ENCODE results near the gene APPBP2. TPM values are rescaled to one million over a fixed set of nuclear protein-coding genes. Genes with fewer than 3 reads are reported as not detected.

The APPBP2 gene, protein sequence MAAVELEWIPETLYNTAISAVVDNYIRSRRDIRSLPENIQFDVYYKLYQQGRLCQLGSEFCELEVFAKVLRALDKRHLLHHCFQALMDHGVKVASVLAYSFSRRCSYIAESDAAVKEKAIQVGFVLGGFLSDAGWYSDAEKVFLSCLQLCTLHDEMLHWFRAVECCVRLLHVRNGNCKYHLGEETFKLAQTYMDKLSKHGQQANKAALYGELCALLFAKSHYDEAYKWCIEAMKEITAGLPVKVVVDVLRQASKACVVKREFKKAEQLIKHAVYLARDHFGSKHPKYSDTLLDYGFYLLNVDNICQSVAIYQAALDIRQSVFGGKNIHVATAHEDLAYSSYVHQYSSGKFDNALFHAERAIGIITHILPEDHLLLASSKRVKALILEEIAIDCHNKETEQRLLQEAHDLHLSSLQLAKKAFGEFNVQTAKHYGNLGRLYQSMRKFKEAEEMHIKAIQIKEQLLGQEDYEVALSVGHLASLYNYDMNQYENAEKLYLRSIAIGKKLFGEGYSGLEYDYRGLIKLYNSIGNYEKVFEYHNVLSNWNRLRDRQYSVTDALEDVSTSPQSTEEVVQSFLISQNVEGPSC
- total RNA-seq: 13.8 and 16.8 TPM in 2 replicates

GRCh38 chr17:60525685-60526514 lies at the start of gene APPBP2:
APPBP2 (minus strand) TSS chr17:60526242; CDS start chr17:60525931, 311 bp downstream.

DNA sequence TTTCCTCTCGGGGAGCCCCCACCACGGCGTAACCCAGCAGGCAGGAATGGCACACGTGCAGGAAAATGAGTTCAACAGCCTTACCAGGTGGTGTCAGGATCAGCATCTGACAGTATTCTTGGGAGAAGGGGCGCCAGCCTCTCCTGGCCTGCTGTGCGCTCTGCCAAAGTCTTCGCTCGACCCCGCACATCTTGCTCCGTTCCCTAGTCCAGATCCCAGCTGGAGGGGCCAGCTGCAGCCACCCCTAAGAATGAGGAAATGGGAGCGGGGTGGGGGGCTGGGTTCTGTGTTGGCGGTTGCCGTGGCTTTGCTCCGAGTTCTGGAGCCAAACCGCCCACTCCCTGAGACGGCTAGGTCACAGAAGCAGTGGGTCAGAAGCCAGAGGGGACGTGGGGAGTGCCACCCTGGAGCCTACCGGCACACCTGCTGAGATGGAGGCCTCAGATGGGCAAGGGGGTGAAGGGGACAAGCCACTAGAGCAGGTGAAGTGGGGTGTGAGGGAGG lies 103.8 kb downstream of the APPBP2 start, which contains the start of gene CHCT1:
CHCT1 (plus strand) TSS at position 328 of the 504 bp plus-strand sequence; CDS start at position 432, 104 bp downstream.

Other genes starting within 250 kb of the APPBP2 start
- 20.1 and 20.2 TPM in 2 replicates for gene USP32, start 134.1 kb downstream of the APPBP2 start, total RNA-seq
- gene CHCT1, start 103.8 kb downstream of the APPBP2 start, total RNA-seq: under 0.01 TPM in 1 of 2 replicates, not detected in the other
- 4.0 and 4.7 TPM in 2 replicates for gene PPM1D, start 74.0 kb upstream of the APPBP2 start, total RNA-seq
- 5.9 and 7.1 TPM in 2 replicates for gene BCAS3, start 151.6 kb upstream of the APPBP2 start, total RNA-seq